PFSK-1 (cell line): Measurements from ENCODE around the gene FHIP2A.

ENCODE experiments used
- REST ChIP-seq, 2 experiments: IDR thresholded peaks; 2 replicates each; pipeline versions ENCODE4 v1.6.1 to v1.8.0; 2011 to 2012; ENCODE audit warnings: low read depth in 2 of 2, low read length in 2 of 2, control low read depth in 1 of 2, inconsistent platforms in 1 of 2, mild to moderate bottlenecking in 1 of 2, moderate library complexity in 1 of 2; ENCODE audit not compliant: insufficient read depth in 1 of 2
- TAF1 ChIP-seq: IDR thresholded peaks from 2 replicates; pipeline ENCODE4 v1.6.1; 2012; ENCODE audit warnings: low read length, control low read depth, borderline replicate concordance; ENCODE audit not compliant: insufficient read depth

GRCh38 chr10:114821293-114821914 is at the start of gene FHIP2A:
- no peak for TF ChIP-seq REST (IDR thresholded peaks at IDR 0.05; ENCODE audit: insufficient read depth in 1 of 2, low read depth in 2 of 2, low read length in 2 of 2)
- no peak for TF ChIP-seq TAF1
